ENCODE measurements around the gene NELL1.

NELL1 gene

DNA sequence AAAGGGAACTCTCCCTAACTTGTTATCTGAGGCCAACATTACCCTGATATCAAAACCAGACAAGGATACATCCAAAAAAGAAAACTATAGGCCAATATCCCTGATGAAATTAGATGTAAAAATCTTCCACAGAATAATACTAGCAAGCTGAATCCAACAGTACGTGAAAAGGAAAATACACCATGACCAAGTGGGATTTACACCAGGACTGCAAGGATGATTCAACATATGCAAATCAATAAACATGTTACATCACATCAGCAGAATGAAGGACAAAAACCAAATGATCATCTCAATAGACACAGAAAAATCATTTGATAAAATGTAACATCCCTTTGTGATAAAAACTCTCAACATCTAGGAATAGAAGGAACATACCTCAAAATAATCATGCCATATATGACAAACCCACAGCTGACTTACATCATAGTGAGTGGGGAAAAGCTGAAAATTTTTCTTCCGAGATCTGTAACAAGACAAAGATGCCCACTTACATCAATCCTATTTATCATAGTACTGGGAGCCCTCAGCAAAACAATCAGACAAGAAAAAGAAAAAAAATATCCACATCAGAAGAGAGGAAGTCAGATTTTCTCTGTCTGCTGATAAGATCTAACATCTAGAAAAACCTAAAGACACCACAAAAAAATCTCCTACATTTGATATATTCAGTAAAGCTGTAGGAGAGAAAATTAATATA lies 820.2 kb downstream of the NELL1 start:
- no peak for DNase-seq (ENCODE audit: low read depth)

DNA sequence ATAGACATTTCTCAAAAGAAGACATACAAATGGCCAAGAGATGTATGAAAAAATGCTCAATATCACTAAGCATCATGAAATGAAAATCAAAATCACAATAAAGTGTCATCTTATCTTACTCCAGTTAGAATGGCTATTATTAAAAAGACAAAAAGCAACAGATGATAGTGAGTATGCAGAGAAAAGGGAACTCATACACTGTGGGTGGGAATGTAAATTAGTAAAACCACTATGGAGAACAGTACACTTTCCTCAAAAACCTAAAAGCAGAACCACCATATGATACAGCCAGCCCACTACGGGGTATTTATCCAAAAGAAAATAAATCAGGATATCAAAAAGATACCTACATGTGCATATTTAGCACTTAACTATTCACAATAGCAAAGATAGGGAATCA lies 823.5 kb downstream of the NELL1 start:
- no peak for DNase-seq (ENCODE audit: low read depth)

DNA sequence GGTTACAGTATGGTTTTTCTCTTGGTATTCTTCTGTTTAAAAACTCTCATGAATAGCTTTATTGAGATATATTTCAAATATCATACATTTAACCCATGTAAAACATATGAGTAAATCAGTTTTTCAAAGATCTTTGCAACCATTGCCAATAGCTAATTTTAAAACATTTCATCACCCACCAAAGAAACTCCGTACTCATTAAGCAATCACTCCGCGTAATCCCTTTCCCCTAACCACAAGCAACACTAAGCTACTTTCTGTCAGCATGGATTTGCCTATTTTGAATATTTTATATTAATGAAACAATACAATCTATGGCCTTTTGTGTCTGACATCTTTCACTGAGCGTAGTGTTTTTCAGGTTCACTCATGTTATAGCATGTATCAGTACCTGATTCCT lies 825.6 kb downstream of the NELL1 start:
- DNase-seq (ENCODE audit: low read depth), result no peak

DNA sequence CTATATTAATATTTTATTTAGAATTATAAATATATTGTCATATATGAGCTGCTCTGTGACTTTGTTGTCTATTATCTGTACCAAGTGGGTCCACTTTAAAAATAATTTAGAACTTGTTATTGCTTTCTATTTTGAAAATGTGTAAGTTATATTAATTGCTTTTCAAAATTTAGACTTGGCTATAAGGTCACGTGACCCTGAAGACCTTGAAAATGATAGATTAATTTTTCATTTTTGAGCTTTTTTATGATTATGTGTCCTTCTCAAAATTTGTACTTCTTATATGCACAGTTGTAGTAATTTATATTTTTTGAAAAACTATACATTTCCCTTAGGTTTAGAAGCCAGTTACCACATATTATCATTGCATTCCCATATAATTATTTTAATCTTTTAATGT lies 826.5 kb downstream of the NELL1 start:
- no peak for DNase-seq (ENCODE audit: low read depth)

DNA sequence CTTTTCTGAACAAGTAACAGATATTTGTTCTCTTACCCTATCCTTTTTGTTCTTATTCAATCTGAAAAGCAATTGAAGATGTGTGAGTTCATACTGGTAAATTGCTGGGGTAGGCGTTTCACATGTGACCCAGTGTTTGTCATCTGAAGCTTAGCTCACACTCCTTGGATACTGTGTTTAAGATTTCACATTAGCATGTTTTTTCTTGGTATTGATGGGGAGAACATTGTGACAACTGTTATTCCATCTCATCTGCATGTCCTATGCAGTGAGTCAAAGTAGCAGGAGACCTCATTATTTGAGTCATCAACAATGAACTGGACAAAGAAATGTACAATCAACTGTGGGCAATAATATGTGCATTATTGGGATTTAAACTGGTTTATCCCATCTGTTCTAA lies 831.9 kb downstream of the NELL1 start:
- no peak for DNase-seq (ENCODE audit: low read depth)

DNA sequence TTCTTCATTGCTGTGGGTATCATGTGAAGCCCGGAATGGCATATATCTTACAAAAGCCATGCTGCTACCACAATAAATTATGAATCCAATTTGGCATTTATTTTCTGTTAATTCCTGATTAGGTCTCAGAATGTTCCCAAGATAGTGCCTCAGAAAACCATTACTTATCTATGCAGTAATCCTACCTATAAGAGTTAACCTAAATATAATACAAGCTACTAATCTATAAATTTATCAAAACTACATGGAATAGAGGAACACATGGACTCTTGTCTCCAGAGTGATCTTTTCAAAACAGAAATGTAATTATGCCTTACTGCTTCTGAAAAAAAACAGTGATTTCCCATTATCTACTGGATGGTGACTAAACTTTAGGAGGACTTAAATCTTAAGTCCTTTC lies 835.7 kb downstream of the NELL1 start:
- no peak for DNase-seq (ENCODE audit: low read depth)

DNA sequence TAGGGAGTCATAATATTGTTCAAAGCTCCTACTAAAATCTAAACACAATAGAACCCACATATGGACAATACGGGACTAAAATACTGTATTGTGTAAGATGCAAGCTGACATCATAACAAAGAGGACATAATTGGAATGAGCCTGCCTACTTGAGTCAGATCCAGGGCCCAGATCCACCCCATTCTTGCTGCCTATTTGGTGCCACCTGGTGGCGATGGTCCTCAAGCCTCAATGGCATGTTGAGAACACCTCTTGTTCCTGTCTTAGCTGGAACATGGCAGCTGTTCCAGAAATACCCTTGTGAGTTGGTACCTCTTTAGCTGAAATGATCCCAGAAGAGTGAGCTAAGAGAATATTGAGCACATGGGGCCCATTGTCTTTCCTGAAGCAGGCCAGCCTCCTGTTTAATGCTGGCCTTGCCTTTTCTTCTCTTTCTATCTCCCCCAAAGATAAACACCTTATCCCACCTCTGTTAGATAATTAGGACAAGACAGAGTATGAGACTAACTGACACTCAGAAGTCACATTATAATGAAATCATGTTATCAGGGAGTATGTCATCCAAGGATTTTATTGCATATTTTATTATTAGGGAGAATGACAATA lies 842.6 kb downstream of the NELL1 start:
- DNase-seq (ENCODE audit: low read depth), result no peak

DNA sequence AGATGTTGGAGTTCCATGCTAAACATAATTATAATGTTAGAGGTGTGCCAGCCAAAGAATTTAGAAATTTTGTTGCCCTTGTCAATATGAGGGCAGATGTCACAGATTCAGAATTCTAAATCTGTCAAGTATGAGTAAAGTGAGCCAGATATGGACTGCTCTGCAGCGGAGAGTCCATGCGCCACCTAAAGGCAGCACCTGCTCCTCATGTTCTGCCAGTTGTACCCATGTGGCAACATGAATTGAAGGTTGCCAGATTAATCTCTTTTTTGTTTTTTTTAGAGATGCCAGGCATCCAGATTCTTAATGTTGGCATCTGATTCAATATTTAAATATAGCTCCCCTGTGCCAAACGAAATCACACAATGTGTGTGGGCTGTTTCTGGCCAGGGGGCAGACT lies 844.9 kb downstream of the NELL1 start:
- no peak for DNase-seq (ENCODE audit: low read depth)

DNA sequence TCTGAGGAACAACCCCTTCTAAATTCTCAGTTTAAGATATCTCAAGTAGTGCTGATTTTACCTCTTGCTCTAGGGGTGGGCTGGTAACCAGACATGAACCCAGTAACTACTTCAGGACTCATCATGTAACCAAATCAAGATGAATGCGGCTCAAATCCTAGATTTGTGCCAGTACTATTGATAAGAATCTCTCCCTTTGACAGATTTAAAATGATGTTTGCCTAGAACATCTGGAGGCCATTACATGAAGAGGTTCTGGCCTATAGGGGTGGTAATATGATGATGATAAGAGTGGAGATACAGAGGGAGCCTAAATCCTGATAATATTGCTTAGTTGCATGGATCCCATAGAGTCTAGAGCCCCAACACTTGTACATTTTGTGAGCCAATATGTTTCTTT lies 850.9 kb downstream of the NELL1 start:
- no peak for DNase-seq (ENCODE audit: low read depth)

DNA sequence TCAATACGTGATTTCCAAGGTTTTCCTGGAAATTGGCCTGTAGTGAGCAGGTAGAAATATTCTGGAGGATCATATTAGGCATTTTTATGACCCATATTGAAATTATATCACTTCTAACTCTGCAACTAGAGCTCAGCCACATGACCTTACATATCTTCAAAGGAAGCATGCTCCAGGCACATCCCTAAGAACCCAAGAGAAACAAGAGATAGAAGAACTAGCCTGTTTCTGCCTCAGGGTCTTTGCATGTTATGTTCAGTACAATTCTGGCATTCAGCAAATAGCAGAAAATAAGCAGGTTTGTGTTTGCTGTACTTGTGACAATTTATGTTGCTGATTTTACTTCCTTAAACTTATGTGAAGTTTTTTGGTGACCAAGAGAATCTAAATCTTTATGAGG lies 859.8 kb downstream of the NELL1 start:
- DNase-seq (ENCODE audit: low read depth), result no peak

DNA sequence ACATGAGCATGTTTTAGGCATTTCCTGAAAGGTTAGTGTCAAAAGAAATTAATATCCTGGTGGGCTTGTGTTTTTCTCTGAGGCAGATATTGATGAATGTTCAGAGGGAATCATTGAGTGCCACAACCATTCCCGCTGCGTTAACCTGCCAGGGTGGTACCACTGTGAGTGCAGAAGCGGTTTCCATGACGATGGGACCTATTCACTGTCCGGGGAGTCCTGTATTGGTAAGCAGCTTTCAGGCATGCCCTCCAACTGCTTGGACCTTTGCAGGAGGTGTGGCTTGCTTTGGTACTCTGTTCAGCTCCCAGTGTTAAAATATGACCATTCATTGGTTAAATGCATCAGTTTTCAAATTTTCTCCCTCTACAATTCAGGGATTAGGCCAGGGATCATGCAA lies 864.9 kb downstream of the NELL1 start:
- DNase-seq (ENCODE audit: low read depth), result no peak

DNA sequence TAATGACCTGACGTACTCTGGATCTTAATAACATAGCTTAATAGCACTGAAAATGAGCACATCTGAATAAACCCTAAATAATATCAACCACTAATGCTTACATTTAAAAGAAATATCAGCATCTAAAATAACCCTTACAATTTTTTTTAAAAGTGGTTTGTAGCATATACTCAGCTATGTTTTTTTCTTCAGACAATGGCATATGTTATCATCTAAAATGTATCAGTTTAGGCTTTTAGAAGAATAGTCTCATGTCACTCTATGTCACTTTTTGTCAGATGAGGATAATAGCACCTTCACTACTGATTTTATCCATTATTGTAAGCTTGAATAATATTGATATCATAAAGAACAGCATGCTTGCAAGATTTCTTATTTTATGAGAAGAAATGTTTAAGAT lies 868.6 kb downstream of the NELL1 start:
- DNase-seq (ENCODE audit: low read depth), result no peak

DNA sequence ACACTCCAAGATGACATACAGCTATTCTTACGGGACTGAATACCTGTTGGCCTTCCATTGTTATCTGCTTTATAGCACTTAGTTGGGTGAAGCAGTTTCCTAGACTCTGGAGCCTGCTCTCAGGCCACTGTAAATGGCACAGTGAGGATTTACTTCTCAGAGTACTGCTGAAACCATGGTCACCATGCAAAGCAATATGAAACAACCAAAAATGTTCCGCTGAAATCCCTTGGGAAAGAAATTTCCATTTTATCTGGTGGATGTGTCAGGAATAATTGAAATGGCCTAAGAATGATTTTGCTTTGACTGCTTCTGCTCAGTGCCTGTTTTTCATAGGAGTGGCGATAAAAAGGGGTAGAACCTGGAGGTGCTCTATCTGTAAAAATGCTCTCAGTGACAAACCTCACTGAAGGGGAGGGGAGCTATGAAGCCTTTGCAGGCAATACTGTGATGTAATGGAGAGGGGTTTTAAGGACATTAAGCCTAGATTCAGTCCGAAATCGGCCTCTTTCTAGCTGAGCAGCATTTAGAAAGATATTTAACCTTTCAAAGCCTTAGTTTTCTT lies 871.9 kb downstream of the NELL1 start:
- no peak for DNase-seq (ENCODE audit: low read depth)

DNA sequence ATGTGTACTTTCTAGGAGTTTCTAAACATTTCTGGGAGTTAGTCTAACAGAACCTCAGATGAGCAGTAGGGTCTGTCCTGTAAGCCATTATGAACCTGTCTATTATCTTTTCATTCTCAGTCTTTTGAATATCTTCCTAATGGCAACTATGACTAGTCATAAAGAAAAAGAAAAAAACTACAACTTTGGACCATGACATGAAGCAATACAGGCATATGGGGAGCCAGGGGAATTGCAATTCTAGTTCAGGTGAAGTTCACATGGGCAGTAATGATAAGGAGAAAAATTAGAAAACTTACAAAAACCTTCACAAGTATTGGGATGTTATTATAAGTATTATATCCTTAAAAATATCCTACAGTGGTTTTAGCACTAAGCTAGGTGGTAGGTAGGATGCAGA lies 874.5 kb downstream of the NELL1 start:
- DNase-seq (ENCODE audit: low read depth), result no peak

DNA sequence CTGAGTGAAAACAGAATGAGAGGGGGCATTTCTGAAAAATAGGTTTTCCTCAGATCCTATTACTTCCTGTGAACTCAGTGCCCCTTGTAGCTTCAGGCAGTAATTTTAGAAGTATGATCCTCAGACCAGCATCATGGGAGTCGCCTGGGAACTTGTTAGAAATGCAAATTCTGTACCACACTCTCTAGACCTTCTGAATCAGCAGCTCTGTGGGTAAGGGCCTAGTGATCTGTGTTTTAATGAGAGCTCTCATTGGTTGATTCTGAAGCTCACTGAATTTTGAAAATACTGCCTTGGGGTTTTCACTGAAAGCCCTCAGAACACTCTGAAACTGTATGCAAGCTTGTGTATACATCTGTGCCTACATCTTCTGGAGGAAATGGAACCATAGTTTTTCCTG lies 876.3 kb downstream of the NELL1 start:
- DNase-seq (ENCODE audit: low read depth), result no peak

DNA sequence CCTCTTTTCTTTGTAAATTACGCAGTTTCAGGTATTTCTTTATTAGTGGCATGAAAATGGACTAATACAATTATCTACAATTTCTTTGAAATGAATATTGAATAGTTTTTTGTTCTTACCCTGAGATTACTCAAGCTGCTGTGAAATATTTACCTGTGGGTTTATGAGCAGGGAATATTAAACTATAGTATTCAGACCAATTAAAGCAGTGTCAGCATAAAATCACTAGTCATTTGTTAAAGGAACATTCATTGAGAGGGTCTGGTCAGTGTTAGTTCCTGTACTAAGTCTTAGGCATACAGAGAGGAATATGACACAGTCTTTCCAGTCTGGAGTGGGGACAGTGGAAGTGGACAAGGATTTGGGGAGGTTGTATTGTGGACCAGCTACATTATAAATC lies 877.3 kb downstream of the NELL1 start:
- no peak for DNase-seq (ENCODE audit: low read depth)

DNA sequence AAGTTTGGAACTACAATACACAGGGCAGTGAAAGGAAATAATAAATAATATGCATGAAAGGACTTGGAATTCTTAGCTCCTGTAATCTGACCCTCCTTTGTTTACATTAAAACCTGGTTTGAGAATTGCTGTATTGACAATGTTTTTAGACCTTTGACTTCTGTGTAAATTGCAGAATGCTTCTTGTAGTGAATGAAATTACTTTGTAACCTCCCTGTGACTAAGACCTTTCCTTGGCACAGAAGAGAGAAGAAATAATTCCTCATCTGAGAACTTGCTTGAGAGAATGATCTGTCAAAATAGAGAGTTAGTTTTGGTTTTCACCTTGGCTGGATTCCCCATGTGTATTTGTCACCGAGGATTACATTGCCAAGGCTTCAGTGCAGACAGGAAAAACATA lies 883.5 kb downstream of the NELL1 start:
- DNase-seq (ENCODE audit: low read depth), result no peak

DNA sequence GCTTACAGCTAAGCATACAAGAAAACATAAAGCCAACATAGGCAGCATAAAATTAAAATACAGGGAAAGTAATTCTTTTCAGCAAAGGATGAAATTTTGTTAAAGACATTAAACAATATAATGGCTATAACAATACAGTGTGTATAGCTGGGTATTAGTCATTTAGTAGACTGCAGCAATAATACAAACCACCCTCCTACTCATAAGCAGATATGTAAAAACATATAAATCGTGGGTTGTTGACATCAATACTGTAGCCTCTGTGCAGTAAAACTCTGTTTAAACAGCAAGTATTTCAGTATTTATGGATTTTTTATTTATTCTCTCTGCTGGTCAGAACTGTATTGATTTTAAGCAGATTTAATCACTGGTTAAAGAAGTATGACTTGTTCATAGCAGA lies 884.4 kb downstream of the NELL1 start:
- no peak for DNase-seq (ENCODE audit: low read depth)

DNA sequence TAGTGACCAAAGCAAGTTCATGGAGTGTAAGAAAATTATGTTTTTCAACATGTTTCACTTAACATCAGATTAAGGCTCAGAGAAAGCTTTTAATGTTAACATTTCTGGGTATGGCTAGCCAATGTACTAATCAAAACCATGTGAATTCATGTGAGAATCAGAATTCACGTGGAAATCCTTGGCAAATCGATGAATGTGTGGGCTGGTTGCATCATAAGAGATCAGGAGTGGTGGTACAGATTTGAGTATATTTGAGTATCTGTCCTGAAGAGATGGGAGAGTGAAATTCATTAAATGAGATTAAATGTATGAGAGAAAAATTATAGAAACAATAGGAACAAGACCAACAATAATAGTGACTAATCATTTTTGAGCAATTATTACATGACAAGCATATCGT lies 884.9 kb downstream of the NELL1 start:
- DNase-seq (ENCODE audit: low read depth), result no peak

DNA sequence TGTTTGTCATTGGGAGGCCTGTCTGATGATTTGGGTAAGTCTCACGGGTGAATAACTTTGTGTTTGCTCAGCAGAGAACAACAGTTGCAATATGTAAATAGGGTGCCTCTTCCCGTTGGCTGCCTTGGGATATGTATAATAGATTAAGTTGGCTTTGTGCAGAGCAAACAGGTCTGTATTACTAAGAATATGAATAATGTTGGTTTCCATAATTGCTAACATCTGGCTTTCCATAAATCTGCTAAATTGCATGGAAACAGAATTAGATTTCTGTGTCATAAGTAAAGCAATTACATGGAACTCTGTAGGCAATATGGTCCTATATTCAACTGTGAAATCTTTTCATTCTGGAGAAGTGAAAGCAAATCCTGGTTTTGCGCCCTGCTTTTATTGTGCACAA lies 887.5 kb downstream of the NELL1 start:
- DNase-seq (ENCODE audit: low read depth), result no peak

DNA sequence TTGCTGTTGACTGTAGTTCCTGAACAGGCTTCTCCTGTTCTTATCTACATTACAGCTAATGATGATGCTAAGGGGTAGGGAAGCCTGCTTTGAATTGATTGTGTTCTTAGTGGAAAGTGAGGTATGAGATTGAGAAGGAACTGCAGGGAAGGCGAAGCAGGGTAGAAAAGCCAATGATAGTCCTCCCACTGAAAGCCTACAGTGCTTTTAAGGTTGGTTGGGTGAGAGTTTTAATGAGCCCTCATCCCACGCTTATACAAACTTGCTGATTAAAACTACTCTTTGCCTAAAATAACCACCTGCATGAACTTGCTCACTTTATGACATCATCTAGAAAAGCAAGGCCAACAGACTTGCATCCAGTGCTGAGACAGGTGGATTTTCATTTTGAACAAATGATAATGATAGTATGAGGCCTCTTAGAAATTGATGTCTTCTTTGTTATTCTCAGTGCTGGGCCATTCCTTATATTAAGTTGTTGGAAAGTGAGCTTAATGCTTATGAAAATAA lies 891.1 kb downstream of the NELL1 start:
- no peak for DNase-seq (ENCODE audit: low read depth)

DNA sequence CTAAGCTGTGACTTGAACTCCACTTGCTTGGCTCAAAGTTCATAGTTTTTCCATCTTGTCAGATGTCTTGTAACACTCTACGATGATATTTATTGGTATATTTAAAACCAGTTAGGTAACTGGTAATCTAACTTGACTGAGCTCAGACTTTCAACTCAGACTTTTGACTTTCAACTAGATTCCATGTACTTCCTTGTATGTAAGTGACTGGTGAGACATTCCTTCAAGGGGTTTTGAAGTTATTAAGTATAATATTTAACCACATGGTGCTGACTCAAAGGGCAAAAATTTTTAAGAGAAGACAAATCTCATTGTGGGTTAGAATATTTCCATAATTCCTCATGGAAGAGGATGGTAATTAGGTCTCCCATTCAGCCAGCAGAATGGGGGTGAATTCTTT lies 892.2 kb downstream of the NELL1 start:
- DNase-seq (ENCODE audit: low read depth), result no peak

DNA sequence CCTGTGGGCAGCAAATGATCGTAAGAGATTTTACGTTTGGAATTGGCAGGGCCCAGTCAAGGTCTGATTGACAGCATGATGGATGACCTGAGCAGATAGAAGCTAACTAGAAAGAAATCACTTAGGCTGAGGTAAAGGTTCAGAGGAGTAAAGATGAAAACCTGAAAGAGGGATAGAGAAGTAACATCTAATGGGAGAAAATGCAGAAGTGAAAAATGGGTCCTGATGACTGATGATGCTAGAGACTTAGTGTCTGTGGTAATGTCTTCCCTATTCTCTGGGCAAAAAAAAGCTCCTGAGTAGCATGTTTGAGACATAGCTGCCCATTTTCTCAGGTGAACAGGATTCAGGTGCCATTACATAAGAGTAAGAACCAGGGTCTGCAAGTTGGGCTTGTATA lies 894.7 kb downstream of the NELL1 start:
- no peak for DNase-seq (ENCODE audit: low read depth)

All from activated T-cell treated with anti-CD3 and anti-CD28 coated beads for 1 hour (primary cell).